HL-60 (cell line): ENCODE measurements around the gene TYK2.

Experiments
- DNase-seq, 2 experiments: peaks; one replicate each; pipeline ENCODE4 v3.0.0-alpha.2; 2010 to 2020; ENCODE audit warnings: low read depth in 1 of 2, low spot score in 1 of 2
- H3K27ac ChIP-seq: fragments of 250-450 bp; sonication (Bioruptor Pico); replicated peaks from 2 replicates; pipeline ENCODE4 v1.5.1; 2020; ENCODE audit warnings: mild to moderate bottlenecking, moderate library complexity
- H3K27me3 ChIP-seq: fragments of 250-450 bp; sonication (Bioruptor Pico); 2 replicates; pipeline ENCODE4 v1.5.1; 2021; ENCODE audit warnings: mild to moderate bottlenecking, moderate library complexity; ENCODE audit not compliant: insufficient read depth, poor library complexity, severe bottlenecking
- H3K4me3 ChIP-seq: replicated peaks from 2 replicates; pipeline ENCODE4 v1.5.1; 2011; ENCODE audit warnings: mild to moderate bottlenecking, control low read depth, low read length; ENCODE audit not compliant: insufficient read depth
- CTCF ChIP-seq: IDR thresholded peaks from one replicate; pipeline ENCODE4 v1.5.1; 2011; ENCODE audit warnings: low read length, control low read depth, inconsistent platforms; ENCODE audit not compliant: insufficient read depth
- GABPA ChIP-seq: IDR thresholded peaks from 2 replicates; pipeline ENCODE4 v1.6.1; 2012; ENCODE audit warnings: low read depth
- POLR2AphosphoS5 ChIP-seq: IDR thresholded peaks from 2 replicates; pipeline ENCODE4 v1.6.1; 2012; ENCODE audit warnings: low read depth
- SPI1 ChIP-seq: IDR thresholded peaks from 2 replicates; pipeline ENCODE4 v1.6.1; 2012; ENCODE audit warnings: low read depth, mild to moderate bottlenecking, borderline replicate concordance
- TF ChIP-seq, protein P1 (sequence below): IDR thresholded peaks from 2 replicates; pipeline ENCODE4 v1.6.1; 2012; ENCODE audit warnings: low read depth; ENCODE audit not compliant: insufficient replicate concordance

The TYK2 gene

GRCh38 chr19:10407096-10407495, 26.7 kb upstream of the TYK2 start:
- TF ChIP-seq GABPA = no peak
- no peak for TF ChIP-seq POLR2AphosphoS5
- no peak for TF ChIP-seq SPI1
- TF ChIP-seq, protein P1, sequence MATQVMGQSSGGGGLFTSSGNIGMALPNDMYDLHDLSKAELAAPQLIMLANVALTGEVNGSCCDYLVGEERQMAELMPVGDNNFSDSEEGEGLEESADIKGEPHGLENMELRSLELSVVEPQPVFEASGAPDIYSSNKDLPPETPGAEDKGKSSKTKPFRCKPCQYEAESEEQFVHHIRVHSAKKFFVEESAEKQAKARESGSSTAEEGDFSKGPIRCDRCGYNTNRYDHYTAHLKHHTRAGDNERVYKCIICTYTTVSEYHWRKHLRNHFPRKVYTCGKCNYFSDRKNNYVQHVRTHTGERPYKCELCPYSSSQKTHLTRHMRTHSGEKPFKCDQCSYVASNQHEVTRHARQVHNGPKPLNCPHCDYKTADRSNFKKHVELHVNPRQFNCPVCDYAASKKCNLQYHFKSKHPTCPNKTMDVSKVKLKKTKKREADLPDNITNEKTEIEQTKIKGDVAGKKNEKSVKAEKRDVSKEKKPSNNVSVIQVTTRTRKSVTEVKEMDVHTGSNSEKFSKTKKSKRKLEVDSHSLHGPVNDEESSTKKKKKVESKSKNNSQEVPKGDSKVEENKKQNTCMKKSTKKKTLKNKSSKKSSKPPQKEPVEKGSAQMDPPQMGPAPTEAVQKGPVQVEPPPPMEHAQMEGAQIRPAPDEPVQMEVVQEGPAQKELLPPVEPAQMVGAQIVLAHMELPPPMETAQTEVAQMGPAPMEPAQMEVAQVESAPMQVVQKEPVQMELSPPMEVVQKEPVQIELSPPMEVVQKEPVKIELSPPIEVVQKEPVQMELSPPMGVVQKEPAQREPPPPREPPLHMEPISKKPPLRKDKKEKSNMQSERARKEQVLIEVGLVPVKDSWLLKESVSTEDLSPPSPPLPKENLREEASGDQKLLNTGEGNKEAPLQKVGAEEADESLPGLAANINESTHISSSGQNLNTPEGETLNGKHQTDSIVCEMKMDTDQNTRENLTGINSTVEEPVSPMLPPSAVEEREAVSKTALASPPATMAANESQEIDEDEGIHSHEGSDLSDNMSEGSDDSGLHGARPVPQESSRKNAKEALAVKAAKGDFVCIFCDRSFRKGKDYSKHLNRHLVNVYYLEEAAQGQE = no peak
- TF ChIP-seq CTCF = no peak
- Histone ChIP-seq H3K27me3 (peaks cover 15% of the 10 kb centered on the region), H3K4me3 (no peak overlapping the region), H3K27ac (no peak overlapping the region)
- DNase-seq = no peak

DNA sequence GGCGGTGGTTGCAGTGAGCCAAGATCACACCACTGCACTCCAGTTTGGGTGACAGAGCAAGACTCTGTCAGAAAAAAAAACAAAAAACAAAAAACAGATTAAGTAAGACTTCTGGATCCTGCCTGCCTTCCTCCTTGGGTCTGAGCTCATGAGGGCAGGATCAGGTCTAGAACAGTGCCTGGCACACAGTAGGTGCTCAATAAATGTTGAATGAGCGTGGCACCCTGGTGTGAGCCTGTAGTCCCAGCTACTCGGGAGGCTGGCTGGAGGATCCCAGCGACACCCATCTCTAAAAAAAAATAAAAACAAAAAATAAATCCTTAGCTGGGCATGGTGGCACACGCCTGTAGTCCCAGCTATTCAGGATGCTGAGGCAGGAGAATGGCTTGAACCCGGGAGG, 25.8 kb upstream of the TYK2 start:
- DNase-seq = no peak
- H3K27ac ChIP-seq = no peak overlapping the region
- TF ChIP-seq CTCF = no peak
- TF ChIP-seq GABPA = no peak
- no peak for TF ChIP-seq SPI1
- TF ChIP-seq, protein P1 = no peak
- no peak for TF ChIP-seq POLR2AphosphoS5

DNA sequence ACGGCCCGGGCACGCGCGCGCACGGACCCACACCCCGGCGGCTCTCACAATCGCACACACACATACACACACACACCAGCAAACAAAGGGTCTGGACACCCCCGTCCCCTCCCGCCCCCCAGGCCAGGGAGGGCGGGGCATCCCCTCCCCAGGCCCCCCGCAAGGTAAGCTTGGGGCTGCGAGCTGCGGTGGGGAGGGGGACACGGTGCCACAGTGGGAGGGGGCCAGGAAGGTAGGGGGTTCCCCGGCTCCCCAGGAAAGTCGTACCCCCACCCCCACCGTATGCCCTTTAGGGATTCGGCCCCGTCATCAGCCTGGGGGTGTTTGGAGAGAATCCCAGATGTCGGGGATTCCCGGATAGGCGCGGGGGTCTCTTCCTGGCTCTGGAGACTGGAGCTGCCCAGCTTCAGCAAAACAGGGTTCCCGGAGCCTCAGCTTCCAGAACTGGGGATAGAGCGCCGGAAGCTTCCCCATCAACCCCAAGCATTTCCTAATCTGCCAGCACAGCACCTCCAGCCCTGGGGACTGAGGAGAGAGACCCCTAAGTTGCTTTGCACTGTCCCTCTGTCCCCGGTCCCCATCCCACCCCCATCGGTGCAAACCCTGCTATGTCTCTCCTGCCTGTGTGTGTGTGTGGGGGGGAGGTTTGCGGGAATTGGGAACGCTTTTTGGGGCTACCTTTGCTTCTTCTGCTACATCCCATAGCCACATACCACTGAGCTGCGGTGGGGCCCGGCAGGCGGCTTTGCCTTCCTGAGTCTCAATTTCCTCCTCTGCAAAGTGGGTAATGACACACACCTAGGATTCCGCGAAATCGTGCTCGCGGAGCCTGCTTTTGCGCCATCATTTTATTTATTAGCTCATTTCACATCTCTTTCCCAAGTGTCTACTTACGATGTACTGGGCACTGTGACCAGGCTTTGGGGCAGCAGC, 24.8 kb upstream of the TYK2 start:
- 0 out of 2 replicates have a peak overlapping the region, but pooled peaks have one; percentile 99 for H3K4me3 ChIP-seq
- H3K27me3 ChIP-seq = peaks cover 15% of the 10 kb centered on the region
- no peak for TF ChIP-seq POLR2AphosphoS5
- TF ChIP-seq, protein P1 = no peak
- no peak for DNase-seq
- H3K27ac ChIP-seq = no peak overlapping the region

More for the DNA sequence above, 25.8 kb upstream of the TYK2 start:
- no peak overlapping the region for H3K4me3 ChIP-seq
- peaks cover 15% of the 10 kb centered on the region for H3K27me3 ChIP-seq
